ENCODE data around the gene PDIA5. TPM values are rescaled to one million over a fixed set of nuclear protein-coding genes. Genes with fewer than 3 reads are reported as not detected.
"Not testable (repeated sequence)": the region's sequence is repeated elsewhere in the genome, so short reads cannot be mapped to it uniquely, and the experiment has no call there.

The PDIA5 gene
- total RNA-seq, 1 donor from 2014 or later, result 119 TPM

- no peak for DNase-seq (ENCODE audit: extremely low read depth, low read depth, low spot score)
These were observed 72.7 kb downstream of the PDIA5 start for GRCh38 chr3:123139522-123139921.

GRCh38 chr3:123140550-123140949 is 73.7 kb downstream of the PDIA5 start:
- no peak for DNase-seq (ENCODE audit: extremely low read depth, low read depth, low spot score)

DNA sequence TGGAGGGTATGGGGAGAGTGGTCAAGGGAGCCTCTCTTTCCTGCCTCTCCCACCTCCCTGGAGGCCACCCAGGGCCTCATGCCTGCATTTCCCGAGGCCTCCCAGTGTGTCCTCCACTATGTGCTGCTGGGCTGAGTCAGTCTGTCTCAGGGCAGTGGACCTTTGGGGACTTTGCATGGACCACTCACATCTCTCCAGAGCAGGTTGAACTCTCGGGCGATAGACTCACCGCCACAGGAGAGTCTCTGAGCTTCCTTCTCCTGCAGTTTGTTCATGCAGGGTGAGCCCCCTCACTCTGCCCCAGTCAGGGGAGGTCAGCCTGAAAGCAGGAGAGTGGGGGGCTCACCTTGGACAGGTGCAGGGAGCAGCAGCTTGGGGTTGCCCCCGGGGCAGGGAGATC is 74.5 kb downstream of the PDIA5 start:
- no peak for DNase-seq (ENCODE audit: extremely low read depth, low read depth, low spot score)

DNA sequence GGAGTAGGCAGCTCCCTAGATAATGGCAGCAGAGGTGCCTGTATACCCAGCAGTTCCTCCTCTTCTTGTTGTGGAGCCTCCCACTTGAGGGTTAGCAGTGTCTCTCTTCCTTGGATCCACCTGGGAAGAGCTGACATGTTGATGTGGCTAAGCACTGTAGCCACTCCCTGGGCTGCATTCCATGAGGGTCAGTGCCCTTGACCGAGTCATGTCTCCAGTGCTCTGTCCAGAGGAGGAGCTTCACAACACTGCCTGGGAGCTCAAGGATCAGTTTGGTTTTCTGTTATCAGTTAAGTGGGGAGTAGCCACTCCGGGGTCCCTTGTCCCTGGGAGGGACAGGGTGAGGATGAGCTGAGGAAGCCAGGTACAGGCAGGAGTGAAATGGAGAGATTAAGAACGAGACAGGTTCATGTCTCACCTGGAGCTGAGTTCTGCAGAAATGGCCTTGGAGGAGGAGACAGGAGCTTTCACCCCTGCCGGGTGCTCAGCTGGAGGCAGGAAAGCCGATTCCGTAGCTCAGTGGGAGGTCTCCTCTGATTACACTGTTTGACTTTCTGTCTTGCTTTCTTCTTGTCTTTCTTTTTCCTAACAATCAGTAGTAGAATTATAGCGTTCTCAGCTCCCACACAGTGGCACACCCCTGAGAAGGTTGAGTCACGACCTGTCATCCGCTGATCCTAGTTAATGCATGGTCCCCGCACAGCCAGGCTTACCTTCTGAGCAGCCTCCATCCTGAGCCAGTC is 77.0 kb downstream of the PDIA5 start:
- no peak for DNase-seq (ENCODE audit: extremely low read depth, low read depth, low spot score)

- DNase-seq (ENCODE audit: extremely low read depth, low read depth, low spot score), result no peak
These were observed 81.1 kb downstream of the PDIA5 start for GRCh38 chr3:123147754-123148535.

DNA sequence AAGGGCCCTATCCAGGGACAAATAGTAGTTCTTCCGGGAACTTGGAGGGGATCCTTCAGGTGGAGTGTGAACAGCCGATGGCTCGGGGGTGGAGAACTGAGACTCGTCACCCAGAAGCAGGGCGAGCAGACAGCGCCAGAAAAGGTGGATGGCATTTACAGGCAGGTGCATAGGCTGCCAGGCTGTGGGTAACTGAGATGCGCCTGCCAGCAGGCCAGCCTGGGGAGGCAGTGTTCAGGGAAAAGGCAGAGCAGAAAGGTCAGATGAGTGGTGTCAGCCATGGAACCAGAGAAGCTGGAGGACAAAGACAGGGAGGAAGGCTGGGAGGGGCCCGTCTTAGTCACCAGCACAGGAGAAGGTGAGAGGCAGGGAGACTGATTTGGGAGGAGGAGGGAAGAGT is 81.9 kb downstream of the PDIA5 start:
- no peak for DNase-seq (ENCODE audit: extremely low read depth, low read depth, low spot score)

GRCh38 chr3:123149525-123149924 is 82.7 kb downstream of the PDIA5 start:
- no peak for DNase-seq (ENCODE audit: extremely low read depth, low read depth, low spot score)

- no peak for DNase-seq (ENCODE audit: extremely low read depth, low read depth, low spot score)
These were observed 83.8 kb downstream of the PDIA5 start for GRCh38 chr3:123150449-123151215.

GRCh38 chr3:123151251-123151705 is 84.5 kb downstream of the PDIA5 start:
- DNase-seq (ENCODE audit: extremely low read depth, low read depth, low spot score), result no peak

DNA sequence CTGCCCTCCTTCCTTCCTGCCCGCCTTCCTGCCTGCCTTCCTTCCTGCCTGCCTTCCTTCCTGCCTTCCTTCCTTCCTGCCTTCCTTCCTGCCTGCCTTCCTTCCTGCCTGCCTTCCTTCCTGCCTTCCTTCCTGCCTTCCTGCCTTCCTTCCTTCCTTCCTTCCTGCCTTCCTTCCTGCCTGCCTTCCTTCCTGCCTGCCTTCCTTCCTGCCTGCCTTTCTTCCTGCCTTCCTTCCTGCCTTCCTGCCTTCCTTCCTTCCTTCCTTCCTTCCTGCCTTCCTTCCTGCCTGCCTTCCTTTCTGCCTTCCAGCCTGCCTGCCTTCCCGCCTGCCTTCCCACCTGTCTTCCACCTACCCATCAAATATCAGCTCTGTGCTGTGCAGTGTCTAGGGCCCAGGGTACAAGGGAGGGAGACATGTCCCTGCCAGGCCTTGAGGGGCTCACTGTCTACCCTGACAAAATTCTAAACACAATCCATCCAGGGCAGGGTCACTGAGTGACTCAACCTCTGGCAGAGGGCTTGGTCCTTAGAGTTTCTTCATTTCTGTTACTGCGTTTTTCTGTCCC is 85.1 kb downstream of the PDIA5 start:
- not testable (repeated sequence) for DNase-seq (ENCODE audit: extremely low read depth, low read depth, low spot score)

DNA sequence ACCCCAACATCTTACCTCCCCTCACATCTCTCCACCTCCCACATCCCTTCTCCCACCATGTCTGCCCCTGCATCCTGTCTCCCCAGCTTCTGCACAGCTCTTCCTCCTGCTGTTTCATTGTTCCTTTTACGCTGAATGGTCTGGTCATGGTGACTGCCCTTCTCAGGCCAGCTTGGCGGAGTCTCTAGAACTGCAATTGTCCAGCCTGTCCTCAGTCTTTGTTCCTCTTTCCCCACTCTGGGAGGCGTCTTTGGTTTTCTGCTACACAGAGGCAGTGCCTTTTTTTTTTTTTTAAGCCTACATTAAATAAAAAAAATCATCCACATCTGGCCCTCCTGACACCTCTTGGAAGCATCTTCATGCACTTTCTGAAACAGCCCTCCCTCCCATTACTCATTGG is 85.9 kb downstream of the PDIA5 start:
- no peak for DNase-seq (ENCODE audit: extremely low read depth, low read depth, low spot score)

DNA sequence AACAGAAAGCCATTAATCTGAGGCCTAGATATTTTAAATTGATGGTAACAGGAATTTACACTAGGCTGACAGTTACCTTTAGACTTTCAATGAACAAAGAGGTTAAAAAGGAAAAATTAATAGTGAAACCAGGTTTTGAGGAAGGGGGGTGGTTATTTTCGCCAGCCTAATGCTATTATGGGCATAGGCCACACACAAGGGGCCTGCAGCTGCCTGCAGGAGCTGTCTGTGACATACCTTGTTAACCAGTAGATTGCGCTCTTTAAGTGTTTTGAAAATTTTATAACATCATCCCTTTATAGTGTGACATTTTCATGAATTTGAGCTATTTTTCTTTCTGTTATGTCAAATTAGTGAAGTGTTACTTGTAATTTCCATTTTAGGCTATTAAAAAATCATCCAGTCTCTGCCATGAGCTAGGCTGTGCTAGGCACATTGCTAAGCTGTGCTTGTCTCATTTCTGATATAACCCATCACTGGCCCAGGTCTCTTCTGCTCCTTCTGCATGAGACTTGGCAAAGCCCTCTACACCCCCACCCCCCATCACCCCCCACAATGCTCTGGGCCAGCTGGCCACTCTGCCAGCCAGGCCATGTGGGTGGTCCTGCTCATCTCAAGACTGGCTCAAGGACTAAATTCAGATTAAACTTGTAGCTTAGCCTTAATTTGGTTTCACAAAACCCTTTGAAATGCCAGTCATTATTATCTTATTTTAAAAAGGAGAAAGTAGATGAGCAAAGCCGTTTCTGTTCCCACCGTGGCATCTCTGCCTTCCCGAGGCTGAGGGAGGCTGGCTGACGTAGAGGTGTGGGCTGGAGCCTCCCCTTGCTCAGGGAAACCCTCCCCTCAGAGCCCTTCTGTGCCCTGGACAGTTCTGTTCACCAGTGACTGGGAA is 86.5 kb downstream of the PDIA5 start:
- DNase-seq (ENCODE audit: extremely low read depth, low read depth, low spot score), result no peak

GRCh38 chr3:123154020-123154985 is 87.5 kb downstream of the PDIA5 start:
- DNase-seq (ENCODE audit: extremely low read depth, low read depth, low spot score), result no peak

- DNase-seq (ENCODE audit: extremely low read depth, low read depth, low spot score), result no peak
These were observed 88.7 kb downstream of the PDIA5 start for GRCh38 chr3:123155471-123156011.

- DNase-seq (ENCODE audit: extremely low read depth, low read depth, low spot score), result no peak
These were observed 89.6 kb downstream of the PDIA5 start for GRCh38 chr3:123156276-123156995.

DNA sequence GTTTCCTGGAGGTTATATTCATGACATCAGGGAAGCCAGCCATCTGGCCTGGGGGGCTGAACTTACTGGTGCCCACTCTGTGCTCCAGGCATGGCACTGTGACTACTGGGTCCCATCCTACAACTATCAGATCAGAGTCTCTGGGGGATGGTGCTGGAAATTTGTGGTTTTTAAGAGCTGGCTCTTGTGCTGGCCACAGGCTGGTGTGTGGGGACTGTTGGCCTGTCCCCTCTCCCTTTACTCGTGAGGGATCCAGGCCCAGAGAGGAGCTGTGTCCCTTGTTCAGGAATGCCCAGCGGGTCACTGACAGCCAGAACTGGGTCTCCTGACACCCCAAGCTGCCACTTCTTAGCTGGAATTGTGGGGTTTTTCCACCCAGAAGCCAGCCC is 90.4 kb downstream of the PDIA5 start:
- no peak for DNase-seq (ENCODE audit: extremely low read depth, low read depth, low spot score)

DNA sequence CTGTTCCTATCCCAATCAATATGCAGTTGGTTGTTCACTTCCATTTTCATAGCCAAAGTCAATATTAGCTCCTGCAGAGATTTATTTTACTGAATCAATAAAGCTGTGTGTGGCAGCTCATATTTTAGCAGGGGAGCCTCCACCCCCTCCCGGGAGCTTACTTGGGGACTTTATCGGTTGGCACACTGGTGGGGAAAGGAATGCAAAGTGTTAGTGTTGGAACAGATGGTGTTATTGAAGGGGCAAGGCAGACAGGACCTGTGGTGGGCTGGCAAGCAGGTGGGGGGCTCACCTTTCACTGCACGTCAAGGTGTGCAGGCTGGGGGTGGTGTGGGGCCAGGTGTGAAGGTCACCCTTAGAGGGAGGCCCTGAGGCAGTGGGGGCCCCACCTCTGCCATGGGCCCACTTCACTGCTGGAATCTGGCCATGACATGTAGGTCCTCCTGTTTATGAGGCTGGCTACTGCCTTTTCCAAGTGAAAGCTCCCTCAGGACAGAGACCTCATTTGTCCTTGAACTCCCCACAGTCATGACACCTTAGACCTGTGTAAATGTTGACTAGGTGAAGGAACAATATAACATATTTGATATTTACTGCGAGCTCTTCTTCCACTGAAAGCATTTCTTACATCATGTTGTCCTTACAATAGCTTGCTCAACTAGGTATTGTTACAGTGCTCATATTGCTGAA is 90.9 kb downstream of the PDIA5 start:
- no peak for DNase-seq (ENCODE audit: extremely low read depth, low read depth, low spot score)

All from glomerular endothelial cell (primary cell).